HEK293 (cell line): ENCODE results near the gene CHL1.

Experiments
- CTCF ChIP-seq: fragments of 450-650 bp; formaldehyde crosslinking; IDR thresholded peaks from 2 replicates; pipeline ENCODE4 v1.5.1; 2016; ENCODE audit warnings: missing biosample characterization, missing genetic modification characterization
- KLF10 ChIP-seq: fragments of 450-650 bp; IDR thresholded peaks from 2 replicates; pipeline ENCODE4 v1.5.1; 2018; ENCODE audit warnings: missing biosample characterization, mild to moderate bottlenecking, missing genetic modification characterization
- PRDM1 ChIP-seq: fragments of 450-650 bp; formaldehyde crosslinking; IDR thresholded peaks from 2 replicates; pipeline ENCODE4; 2016; ENCODE audit warnings: missing biosample characterization, missing genetic modification characterization
- RBAK ChIP-seq: fragments of 450-650 bp; formaldehyde crosslinking; IDR thresholded peaks from 2 replicates; pipeline ENCODE4 v1.5.1; 2016; ENCODE audit warnings: missing biosample characterization, missing genetic modification characterization
- REST ChIP-seq: fragments of 450-650 bp; formaldehyde crosslinking; IDR thresholded peaks from 2 replicates; pipeline ENCODE4 v1.5.1; 2016; ENCODE audit warnings: missing biosample characterization, missing genetic modification characterization
- TCF7L2 ChIP-seq: IDR thresholded peaks from 2 replicates; pipeline ENCODE4 v1.6.1; 2011; ENCODE audit warnings: low read depth, mild to moderate bottlenecking, inconsistent platforms, low read length, moderate library complexity, borderline replicate concordance
- ZNF214 ChIP-seq: fragments of 450-650 bp; formaldehyde crosslinking; IDR thresholded peaks from 2 replicates; pipeline ENCODE4 v1.5.1; 2017; ENCODE audit warnings: missing biosample characterization, mild to moderate bottlenecking, missing genetic modification characterization, borderline replicate concordance
- ZNF426 ChIP-seq: fragments of 450-650 bp; formaldehyde crosslinking; IDR thresholded peaks from 2 replicates; pipeline ENCODE4 v1.5.1; 2017; ENCODE audit warnings: missing biosample characterization, missing genetic modification characterization, mild to moderate bottlenecking, inconsistent platforms, moderate library complexity

GRCh38 chr3:280681-281080 lies 84.1 kb downstream of the CHL1 start:
- TF ChIP-seq CTCF (tag by site-specific recombination) (no peak), TCF7L2 (no peak), PRDM1 (tag by site-specific recombination) (no peak), REST (tag by site-specific recombination) (no peak), ZNF214 (tag by site-specific recombination) (no peak), KLF10 (tag by site-specific recombination) (no peak), ZNF426 (tag by site-specific recombination) (no peak), RBAK (tag by site-specific recombination) (no peak)
